Measurements from ENCODE around the gene ANXA10. TPM values are rescaled to one million over a fixed set of nuclear protein-coding genes. Genes with fewer than 3 reads are reported as not detected.

The ANXA10 gene
- total and polyA plus RNA-seq, 2 experiments from 2014 or later, result 18.5 to 33.4 TPM

GRCh38 chr4:168126952-168127351 is 34.6 kb downstream of the ANXA10 start:
- Histone ChIP-seq H4K20me1 (ENCODE audit: insufficient read depth, poor library complexity, severe bottlenecking) (no peaks in the 10 kb centered on the region), H3K4me3 (no peak overlapping the region), H3K36me3 (replicated peaks; ENCODE audit: insufficient read depth, low read depth) (no peaks in the 10 kb centered on the region), H3K9me3 (ENCODE audit: low read depth) (no peaks in the 10 kb centered on the region), H3K27ac (no peak overlapping the region), H3K27me3 (no peaks in the 10 kb centered on the region), H3K79me2 (no peaks in the 10 kb centered on the region), H3K9me2 (replicated peaks; ENCODE audit: insufficient read depth) (no peaks in the 10 kb centered on the region), H3K4me1 (ENCODE audit: insufficient read depth) (no peaks in the 10 kb centered on the region), H3K4me2 (no peak overlapping the region), H2AFZ (no peak overlapping the region)
- WGBS (ENCODE audit: low lambda C conversion rate, missing lambda C conversion rate), result 80% methylated on average over 2 of the region's 2 CpGs
- TF ChIP-seq EZH2phosphoT487 (IDR thresholded peaks at IDR 0.05; ENCODE audit: low read depth, severe bottlenecking, unreplicated experiment) (no peak), CTCF (IDR thresholded peaks at IDR 0.05; ENCODE audit: poor library complexity) (no peak), EZH2 (IDR thresholded peaks at IDR 0.05; ENCODE audit: borderline replicate concordance) (no peak)
- no peak for DNase-seq (ENCODE audit: low spot score)

GRCh38 chr4:168128601-168129000 is 36.3 kb downstream of the ANXA10 start:
- no peak overlapping the region for H3K4me3 ChIP-seq
- H3K36me3 ChIP-seq (replicated peaks; ENCODE audit: insufficient read depth, low read depth), result no peaks in the 10 kb centered on the region
- no peak overlapping the region for H3K27ac ChIP-seq
- no peaks in the 10 kb centered on the region for H4K20me1 ChIP-seq (ENCODE audit: insufficient read depth, poor library complexity, severe bottlenecking)
- H3K4me2 ChIP-seq, result no peak overlapping the region
- no peaks in the 10 kb centered on the region for H3K4me1 ChIP-seq (ENCODE audit: insufficient read depth)
- H3K79me2 ChIP-seq, result no peaks in the 10 kb centered on the region
- no peak overlapping the region for H2AFZ ChIP-seq
- no peaks in the 10 kb centered on the region for H3K9me2 ChIP-seq (replicated peaks; ENCODE audit: insufficient read depth)
- DNase-seq (ENCODE audit: low spot score), result no peak
- H3K9me3 ChIP-seq (ENCODE audit: low read depth), result no peaks in the 10 kb centered on the region
- TF ChIP-seq EZH2 (IDR thresholded peaks at IDR 0.05; ENCODE audit: borderline replicate concordance) (no peak), CTCF (IDR thresholded peaks at IDR 0.05; ENCODE audit: poor library complexity) (no peak), EZH2phosphoT487 (IDR thresholded peaks at IDR 0.05; ENCODE audit: low read depth, severe bottlenecking, unreplicated experiment) (no peak)
- no peaks in the 10 kb centered on the region for H3K27me3 ChIP-seq

- no peak overlapping the region for H3K4me3 ChIP-seq
- no peak for DNase-seq (ENCODE audit: low spot score)
- no peaks in the 10 kb centered on the region for H3K79me2 ChIP-seq
- no peaks in the 10 kb centered on the region for H4K20me1 ChIP-seq (ENCODE audit: insufficient read depth, poor library complexity, severe bottlenecking)
- TF ChIP-seq EZH2phosphoT487 (IDR thresholded peaks at IDR 0.05; ENCODE audit: low read depth, severe bottlenecking, unreplicated experiment) (no peak), EZH2 (IDR thresholded peaks at IDR 0.05; ENCODE audit: borderline replicate concordance) (no peak), CTCF (IDR thresholded peaks at IDR 0.05; ENCODE audit: poor library complexity) (no peak)
- no peak overlapping the region for H3K27ac ChIP-seq
- H3K36me3 ChIP-seq (replicated peaks; ENCODE audit: insufficient read depth, low read depth), result no peaks in the 10 kb centered on the region
- H3K4me1 ChIP-seq (ENCODE audit: insufficient read depth), result no peaks in the 10 kb centered on the region
- no peak overlapping the region for H2AFZ ChIP-seq
- no peaks in the 10 kb centered on the region for H3K9me2 ChIP-seq (replicated peaks; ENCODE audit: insufficient read depth)
- H3K4me2 ChIP-seq, result no peak overlapping the region
- no peaks in the 10 kb centered on the region for H3K27me3 ChIP-seq
- WGBS (ENCODE audit: low lambda C conversion rate, missing lambda C conversion rate), result 58% methylated on average over 6 of the region's 6 CpGs
- H3K9me3 ChIP-seq (ENCODE audit: low read depth), result no peaks in the 10 kb centered on the region
Measured at GRCh38 chr4:168129046-168129772, 36.9 kb downstream of the ANXA10 start.
